NCI-H2107 (cell line): ENCODE results near the gene RNF128.

ENCODE experiments used
- DNase-seq: peaks from one replicate; lab custom pipeline; 2025; lab: John Stamatoyannopoulos, UW

RNF128 gene, protein sequence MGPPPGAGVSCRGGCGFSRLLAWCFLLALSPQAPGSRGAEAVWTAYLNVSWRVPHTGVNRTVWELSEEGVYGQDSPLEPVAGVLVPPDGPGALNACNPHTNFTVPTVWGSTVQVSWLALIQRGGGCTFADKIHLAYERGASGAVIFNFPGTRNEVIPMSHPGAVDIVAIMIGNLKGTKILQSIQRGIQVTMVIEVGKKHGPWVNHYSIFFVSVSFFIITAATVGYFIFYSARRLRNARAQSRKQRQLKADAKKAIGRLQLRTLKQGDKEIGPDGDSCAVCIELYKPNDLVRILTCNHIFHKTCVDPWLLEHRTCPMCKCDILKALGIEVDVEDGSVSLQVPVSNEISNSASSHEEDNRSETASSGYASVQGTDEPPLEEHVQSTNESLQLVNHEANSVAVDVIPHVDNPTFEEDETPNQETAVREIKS

DNA sequence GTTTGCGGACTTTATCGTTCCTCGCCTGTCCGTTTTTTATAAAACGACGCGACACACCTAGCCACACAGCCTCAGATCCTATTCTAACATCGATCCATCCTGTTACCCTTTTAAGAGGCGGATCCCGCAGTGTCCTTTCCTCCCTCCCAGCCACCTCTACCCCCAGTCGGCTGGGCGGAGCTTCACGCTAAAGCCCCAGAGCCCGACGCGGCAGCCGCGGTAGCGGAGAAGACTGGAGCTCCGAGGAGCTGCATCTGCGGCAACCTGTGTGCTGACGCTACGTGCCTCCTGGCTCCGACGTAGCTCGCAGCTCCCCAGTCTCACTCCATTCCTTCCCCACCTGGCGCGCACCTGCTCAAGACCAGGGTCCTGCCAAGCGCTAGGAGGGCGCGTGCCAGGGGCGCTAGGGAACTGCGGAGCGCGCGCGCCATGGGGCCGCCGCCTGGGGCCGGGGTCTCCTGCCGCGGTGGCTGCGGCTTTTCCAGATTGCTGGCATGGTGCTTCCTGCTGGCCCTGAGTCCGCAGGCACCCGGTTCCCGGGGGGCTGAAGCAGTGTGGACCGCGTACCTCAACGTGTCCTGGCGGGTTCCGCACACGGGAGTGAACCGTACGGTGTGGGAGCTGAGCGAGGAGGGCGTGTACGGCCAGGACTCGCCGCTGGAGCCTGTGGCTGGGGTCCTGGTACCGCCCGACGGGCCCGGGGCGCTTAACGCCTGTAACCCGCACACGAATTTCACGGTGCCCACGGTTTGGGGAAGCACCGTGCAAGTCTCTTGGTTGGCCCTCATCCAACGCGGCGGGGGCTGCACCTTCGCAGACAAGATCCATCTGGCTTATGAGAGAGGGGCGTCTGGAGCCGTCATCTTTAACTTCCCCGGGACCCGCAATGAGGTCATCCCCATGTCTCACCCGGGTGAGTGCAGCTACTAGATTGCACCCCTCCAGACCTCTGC lies at the start of gene RNF128:
RNF128 (plus strand) TSS at position 217 of the 953 bp plus-strand sequence; CDS start at position 430, 213 bp downstream.
- DNase-seq = no peak

DNA sequence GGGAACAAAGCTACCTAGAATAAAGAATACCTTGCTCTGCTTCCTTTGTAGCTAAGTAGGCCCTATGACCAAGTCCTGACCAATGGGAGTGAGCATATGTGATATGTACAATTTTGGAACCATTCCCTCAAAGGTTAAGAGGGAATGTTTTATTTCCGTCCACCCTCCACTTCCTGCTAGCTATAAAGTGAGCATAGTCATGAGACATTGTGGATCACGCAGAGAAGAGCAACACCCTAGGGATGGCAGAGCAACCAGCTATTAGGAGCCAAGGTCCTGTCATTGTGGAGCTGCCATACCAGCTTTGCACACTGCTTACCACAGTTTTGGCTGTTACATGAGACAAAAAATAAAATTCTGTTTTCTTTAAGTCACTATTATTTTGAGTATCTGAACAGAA lies 45.8 kb upstream of the RNF128 start:
- DNase-seq = no peak

DNA sequence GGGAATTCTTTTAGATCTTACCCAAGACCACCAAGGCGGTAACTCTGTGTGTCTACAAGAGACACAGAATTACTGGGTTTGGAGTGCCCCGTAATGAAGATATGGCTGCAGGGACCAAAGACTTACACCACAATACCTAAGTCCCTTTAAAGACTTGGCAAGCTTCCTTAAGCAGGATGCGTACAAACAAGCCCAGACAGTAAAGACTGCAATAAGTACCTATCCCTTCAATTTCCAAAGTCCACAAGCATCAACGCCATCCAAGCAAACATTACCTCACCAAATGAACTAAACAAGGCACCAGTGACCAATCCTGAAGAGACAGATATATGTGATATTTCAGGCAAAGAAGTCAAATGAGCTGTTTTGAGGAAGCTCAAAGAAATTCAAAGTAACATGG lies 42.3 kb upstream of the RNF128 start:
- DNase-seq = no peak

DNA sequence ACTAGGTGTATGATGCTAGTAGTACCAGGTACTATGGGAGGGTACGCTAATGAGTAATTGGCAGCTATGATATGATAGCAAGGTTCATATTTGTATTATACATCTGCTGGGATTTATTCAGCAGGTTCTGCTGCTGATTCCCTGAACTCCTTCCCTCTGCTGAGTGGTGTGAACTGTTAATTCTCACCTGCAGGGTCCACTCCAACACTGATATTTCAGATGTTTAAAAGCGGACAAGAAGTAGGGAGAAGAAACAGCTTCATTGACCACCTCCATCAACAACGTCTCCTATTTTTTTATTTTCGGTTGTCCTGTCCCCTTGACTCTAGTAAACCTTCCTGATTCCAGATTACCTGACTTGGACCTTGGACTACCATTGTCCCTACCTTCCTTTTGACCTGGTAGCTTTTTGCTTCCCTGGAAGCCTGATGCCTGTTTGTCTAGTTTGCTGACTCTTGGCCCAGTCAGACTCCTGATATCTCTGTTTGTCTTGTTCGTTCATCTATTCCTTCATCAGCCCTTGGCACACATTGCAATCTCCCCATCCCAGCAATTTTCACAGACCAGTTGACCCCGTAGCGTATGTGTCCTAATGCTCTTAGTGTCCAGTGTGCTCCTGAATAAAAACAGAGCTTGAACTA lies 34.0 kb upstream of the RNF128 start:
- no peak for DNase-seq

DNA sequence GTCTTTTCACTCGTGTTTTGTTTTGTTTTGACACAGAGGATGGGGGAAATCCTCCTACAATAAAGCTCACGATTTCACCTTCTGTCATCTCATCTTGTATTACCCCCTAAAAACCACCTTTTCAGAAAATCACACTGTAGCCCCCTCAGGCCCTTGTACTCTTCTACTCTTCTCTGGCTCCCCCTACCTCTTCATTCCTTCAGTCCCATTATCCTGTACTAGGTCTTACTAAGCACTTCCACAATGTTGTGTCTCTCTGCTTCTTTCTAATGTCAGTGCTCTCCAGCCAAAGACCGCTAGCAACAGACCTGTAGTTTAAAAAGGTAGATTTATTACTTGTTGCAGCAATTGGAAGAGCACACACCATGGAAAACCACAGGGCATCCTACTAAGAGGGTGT lies 30.0 kb upstream of the RNF128 start:
- no peak for DNase-seq

DNA sequence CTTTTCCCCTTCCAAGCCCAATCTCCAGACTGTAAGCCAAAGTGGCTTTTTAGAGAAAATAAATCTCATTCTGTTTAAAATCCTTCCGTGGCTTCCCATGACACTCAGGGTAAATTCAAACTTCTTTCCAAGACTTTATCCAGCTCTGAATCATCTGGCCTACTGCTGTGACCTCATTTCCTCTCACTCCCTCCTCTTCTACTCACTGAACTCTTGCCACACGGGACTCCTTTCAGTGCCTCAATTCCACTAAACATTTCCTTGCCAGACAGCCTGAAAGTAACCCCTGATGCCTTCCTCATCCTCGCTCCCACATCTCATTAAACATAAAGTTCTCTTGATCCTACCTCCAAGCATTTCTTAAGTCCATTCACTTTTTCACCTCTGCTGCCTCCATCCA lies 27.8 kb upstream of the RNF128 start:
- DNase-seq = no peak

DNA sequence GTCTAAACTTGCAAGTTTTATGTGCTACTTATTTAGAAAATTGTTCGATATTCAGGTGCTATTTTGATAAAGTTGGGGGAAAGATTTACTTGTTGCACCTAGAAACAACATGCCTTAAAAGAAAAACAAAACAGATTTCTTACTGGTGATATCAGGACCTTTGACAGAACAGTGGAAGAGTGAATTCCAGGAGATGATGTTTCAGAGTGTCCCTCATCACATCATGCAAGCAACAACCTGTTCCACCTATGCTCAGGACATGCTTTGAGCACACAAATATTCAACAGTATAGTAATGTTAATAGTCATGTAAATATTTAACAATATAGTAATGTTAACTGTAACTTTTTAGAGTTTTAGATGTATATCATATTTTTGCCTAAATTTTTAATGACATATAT lies 23.9 kb upstream of the RNF128 start:
- DNase-seq = no peak

DNA sequence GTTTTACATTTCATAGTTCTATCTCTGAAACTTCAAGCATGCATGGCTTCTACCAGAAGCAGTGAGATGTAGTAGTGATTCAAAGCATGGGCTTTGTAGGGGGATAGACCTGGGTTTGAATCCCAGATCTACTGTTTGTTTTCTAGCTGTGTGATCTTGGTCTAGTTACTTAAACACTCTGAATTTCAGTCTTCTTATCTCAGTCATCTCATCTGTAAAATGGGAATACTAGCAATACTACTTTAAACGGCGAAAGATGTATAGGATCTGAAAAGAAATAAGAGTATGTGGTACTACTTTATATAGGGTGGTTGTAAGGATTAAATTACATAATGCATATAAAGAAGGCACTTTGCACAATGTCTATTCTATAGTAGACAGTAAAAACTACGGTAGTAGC lies 20.0 kb upstream of the RNF128 start:
- DNase-seq = no peak

DNA sequence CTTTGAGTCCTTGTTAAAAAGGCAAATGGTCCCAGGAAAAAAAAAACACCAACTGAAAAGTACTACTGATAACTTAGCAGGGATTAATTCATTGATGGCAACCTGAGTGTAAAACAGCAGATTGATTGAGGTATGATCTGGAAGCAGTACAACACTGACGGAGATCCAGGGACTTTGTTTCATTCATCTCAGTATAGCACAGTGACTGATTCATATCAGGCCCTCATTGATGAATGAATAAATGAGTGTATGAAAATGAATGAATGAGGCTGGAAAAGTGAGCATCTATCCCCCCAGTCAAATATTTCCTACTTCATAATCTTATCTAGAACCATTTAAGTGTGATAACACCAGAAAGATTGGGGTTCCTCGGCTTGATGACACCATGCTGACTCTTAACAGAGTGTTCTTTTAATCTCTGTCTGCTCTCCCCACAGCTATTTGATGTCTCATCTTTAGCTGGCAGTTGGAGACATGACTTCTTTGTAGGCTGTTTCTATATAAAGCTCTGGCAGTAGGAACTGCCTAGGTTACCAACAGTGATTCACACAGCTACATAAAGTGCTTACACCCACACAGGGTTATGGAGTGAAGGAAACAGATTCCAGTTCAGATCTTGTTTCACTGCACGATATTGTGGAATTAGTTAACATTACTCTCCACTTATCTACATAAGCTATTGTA lies 18.6 kb upstream of the RNF128 start:
- no peak for DNase-seq

DNA sequence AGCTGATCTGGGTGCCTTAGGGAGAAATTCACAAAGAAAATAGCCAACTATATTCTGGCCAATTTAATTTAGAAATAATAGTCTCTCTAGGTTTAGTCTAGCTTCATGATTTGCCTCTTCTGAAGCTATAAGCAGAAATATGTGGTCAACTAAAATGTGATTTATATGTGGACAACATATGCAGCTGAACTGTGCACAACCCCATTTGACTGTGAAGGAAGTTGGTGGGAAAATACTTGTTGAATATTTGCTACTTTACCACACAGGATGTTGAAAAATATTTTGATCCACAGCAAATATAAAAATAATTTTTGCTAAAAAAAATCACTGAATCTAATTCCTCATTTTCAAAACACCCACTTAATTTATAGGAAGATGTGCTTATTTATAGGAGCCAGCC lies 15.7 kb upstream of the RNF128 start:
- DNase-seq = no peak

DNA sequence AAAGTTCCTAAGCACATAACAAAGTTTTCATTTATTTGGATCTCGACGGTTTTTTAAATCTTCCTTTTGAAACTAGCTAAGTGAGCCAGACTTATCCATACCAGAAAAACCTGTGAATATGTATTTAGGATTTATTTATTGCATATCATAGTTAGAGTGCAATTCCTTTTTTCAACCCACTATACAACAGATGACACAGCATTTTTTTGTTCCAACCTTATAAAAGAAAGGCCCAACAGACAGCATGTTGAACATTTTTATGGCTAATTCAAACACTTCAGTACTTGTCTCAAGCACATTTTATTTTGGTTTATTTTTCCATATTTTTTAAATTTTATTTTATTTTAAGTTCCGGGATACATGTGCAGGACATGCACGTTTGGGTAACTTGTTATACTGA lies 15.1 kb upstream of the RNF128 start:
- DNase-seq = no peak

DNA sequence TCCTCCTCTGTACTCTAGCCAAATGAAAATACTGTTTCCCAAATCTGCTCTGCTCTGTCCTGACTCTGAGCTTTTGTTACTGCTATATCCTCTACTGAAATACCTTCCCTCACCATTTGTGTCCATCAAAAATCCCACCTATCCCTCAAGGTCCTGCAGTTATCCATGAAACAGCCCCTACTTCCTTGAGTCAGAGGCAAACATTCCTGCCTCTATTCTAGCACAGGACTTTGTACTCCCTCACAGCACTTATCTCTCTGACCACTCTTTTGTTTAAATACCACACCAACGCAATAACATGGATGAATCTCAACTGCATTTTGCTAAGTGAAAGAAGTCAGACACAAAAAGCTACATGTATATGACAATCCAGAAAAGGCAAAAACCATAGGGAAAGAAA lies 10.5 kb upstream of the RNF128 start:
- DNase-seq = no peak

DNA sequence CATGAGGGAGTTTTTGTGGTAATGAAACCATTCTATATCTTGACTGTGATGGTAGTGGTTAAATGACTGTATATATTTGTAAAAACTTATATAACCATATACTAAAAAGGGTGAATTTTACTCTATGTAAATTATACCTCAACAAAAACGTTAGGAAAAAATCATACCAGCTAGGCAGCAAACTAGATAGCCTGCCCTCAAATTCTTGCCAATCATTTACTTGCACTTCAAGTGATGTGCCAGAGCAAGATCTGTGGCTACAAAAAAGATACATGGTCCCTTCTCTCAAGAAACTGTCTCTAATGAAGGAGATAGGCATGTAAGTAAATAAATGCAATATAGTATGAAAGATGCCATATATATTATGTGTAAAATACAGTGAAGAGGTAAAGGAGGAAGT lies 10.0 kb upstream of the RNF128 start:
- DNase-seq = no peak

DNA sequence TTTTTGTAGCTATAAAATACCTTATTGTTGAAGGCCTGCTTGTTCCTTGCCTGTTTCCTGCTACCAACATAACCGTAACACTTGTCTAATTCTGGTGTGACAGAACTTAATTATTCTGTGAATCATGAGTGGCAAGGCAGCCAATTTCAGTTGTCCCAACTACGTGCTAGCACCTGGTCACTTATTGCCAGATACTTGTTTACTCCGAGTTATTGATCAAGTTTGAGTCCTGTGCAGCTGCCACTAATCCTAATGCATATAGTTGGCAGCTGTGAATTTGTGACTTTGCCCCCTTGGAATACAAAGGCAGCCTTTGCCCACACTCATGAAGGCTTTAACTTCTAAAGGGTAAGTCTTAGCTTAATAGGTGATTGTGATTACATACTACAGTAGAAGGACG lies 7.8 kb upstream of the RNF128 start:
- no peak for DNase-seq

DNA sequence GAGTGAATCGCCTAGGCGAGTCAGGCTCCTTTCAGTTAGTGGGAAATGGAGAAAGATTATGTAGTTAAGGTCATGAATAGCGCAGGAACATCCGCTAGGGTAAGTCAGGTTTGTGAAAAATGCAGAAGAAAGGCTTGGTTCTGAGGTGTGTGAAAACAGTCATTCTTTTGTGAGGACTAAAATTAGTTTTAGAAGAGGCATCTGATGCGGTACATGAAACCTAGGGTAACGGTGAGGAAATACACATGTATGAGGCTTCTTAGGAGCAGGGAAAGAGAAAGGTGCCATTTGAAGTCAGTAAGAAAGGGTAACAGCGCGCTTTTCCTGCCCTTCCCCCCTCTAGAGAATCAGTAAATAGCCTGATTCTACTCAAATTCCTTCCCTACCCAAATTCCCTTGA lies 570 bp upstream of the RNF128 start:
- no peak for DNase-seq

DNA sequence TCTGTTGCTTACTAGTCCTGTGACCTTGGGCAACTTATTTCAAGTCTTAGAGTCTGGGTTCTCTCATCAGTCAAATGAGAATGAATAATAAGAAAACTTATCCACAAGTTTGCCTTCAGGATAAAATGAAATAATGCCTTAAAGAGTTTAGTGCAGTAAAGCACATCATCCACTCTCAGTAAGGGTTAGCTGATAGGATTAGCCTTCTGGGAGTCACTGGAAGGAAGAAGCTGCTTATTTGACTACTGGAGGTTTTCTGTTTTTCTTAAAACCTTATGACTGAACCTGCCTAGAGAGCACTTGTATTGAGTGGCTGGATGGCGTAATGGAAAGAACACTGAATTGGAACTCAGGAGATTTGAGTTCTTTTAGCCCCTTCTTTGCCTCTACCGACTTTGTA lies 1.8 kb downstream of the RNF128 start:
- no peak for DNase-seq

DNA sequence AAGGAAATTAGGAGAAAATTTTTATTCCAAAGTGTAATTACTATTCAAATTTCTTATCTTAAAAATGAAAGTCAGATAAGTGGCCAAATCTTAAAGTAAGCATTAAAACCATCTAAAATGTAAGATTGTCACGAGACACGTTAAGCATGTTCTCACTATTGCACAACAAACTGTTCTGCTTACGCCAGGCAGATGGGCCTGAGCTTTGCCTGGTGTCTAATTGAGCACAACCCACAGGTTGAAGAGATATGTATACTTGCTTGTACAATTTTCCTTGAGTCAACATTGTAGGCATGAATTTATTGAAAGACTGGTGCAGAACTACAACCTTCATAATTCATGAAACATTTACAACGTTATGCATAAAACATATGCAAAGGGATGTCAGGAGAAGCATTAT lies 3.9 kb downstream of the RNF128 start:
- no peak for DNase-seq

DNA sequence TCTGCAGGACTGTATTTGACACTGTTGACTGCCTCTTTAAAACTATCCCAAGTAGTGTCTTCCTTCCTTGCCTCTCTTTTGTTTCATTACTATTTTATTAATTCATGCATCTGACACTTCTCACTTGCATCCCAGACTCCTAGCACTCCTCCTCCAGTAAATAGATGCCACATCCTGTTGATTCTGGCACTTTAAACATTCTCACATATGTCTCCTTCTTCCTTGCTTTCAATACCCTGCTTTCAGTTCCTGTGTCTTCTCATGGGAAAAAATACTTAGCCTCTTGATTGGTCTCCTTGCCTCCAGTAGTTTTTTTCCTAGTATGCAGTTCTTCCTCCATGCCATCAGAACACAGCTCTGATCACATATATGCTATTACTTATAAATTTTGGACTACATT lies 5.1 kb downstream of the RNF128 start:
- no peak for DNase-seq

DNA sequence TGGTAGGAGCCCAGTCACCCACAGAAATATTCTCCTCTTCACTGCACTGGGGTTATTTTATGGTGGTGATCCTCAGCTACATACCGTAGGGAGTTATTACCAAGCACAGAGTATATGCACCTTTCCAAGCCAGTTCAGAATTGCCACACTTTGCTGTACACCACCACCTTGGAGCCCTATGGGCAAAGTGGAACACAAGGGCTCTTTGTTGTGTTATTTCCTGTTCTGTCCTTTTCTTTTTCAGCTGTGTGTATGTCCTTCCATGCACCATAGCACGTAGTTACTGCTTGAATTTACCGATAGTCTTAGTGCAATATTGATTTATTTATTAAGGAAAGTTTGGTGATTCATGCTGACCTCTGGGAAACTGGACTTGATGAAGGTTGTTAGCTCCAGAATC lies 8.3 kb downstream of the RNF128 start:
- DNase-seq = no peak

DNA sequence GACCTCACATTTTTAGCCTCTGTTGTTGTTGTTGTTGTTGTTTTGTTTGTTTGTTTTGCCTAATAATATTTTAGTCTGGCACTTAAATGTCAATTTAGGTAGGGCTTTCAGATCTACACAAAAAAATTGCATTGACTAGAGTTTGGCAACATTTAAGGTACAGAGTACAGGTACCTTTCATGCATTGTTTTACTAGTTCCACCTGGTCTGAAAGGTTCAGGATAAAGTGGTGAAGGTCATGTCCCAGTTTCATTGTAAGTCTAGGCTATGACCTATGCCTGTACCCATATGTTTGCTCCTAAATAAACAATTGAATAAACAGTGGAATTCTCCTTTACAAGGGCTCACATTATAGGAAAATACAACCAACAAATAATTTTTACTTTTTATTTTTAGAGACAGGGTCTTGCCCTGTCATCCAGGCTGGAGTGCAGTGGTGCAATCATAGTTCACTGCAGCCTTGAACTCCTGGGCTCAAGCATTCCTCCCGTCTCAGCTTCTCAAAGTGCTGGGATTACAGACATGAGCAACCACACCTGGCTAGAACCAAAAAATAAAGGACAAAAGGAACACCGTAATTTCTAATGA lies 13.8 kb downstream of the RNF128 start:
- no peak for DNase-seq

DNA sequence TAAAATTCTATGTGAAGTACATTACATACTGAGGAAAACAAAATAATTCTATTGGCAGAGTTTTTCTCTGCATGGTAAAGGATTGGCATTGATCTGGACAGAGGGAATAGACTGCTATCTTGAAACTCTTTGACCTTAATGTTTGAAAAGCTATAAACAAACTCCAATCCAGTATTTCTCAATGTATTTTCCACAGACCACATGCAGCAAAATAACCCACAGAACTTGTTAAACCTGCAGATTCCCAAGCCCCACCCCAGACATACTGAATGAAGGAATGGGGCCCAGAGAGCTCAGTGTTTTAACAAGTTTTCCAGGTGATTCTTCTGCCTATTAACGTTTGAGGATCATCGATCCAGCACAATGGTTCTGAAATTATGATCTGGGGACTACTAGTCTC lies 15.7 kb downstream of the RNF128 start:
- no peak for DNase-seq

DNA sequence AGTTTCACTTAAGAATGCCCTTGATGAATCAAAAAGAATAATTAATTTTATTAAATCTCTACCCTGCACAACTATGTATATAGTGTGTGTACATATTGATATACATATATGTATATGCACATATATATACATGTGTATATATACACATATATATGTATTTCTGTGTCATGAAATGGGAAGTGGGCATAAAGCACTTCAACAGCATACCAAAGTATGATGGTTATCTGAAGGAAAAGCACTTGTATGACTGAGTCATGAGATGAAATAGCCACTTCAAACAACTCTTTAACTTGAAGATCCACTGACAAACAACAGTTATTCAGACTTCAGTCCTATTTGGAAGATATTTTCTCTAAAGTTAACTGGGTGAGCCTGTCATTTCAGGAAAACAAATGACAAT lies 16.3 kb downstream of the RNF128 start:
- DNase-seq = no peak
